Esophagus (tissue), 2 donors: ENCODE data around the gene NTSR1. TPM values are rescaled to one million over a fixed set of nuclear protein-coding genes. Genes with fewer than 3 reads are reported as not detected.
A peak's percentile ranks its signal among the peaks of the same experiment; 100 is the strongest.

Experiments
- H3K27ac ChIP-seq, 2 donors: one replicate each; pipeline ENCODE4 v1.5.1; 2013; ENCODE audit warnings: low read depth in 2 of 2, mild to moderate bottlenecking in 2 of 2, inconsistent platforms in 1 of 2, low read length in 1 of 2, moderate library complexity in 1 of 2
- H3K27me3 ChIP-seq, 2 donors: one replicate each; pipeline ENCODE4 v1.6.1; 2013; ENCODE audit warnings: low read length in 2 of 2, control low read depth in 1 of 2, mild to moderate bottlenecking in 1 of 2; ENCODE audit not compliant: insufficient read depth in 2 of 2, control insufficient read depth in 1 of 2
- H3K36me3 ChIP-seq, 2 donors: one replicate each; pipeline ENCODE4 v1.6.1; 2013; ENCODE audit warnings: low read length in 1 of 2; ENCODE audit not compliant: control insufficient read depth in 2 of 2, insufficient read depth in 2 of 2
- H3K4me1 ChIP-seq, 2 donors: one replicate each; pipeline ENCODE4 v1.6.1; 2013; ENCODE audit warnings: low read length in 1 of 2; ENCODE audit not compliant: control insufficient read depth in 2 of 2, insufficient read depth in 2 of 2
- H3K4me3 ChIP-seq, 2 donors: one replicate each; pipeline ENCODE4 v1.5.1; 2013; ENCODE audit warnings: low read length in 2 of 2, mild to moderate bottlenecking in 2 of 2, low read depth in 1 of 2, moderate library complexity in 1 of 2
- H3K9me3 ChIP-seq, 2 donors: one replicate each; pipeline ENCODE4 v1.6.1; 2013; ENCODE audit warnings: mild to moderate bottlenecking in 2 of 2, low read depth in 1 of 2, low read length in 1 of 2, moderate library complexity in 1 of 2; ENCODE audit not compliant: control insufficient read depth in 2 of 2, insufficient read depth in 1 of 2
- WGBS, 2 donors: extraction: QIAGEN DNeasy Blood & Tissue Kit; methylation state at CpG; one replicate each; pipeline ENCODE4 v1.1.7; 2013; 5-methylcytosine and 5-hydroxymethylcytosine counted together
- polyA plus RNA-seq, 2 donors: library from polyadenylated mRNA; stranded (reverse); fragments of 200-250 nt; gene quantifications; one replicate each; pipeline ENCODE4 v1.2.3, GENCODE V29; 2013
- donor health status: healthy with polysubstance abuse.
- donor health status: Bipolar disorder and iron deficiency.

Gene NTSR1
- polyA plus RNA-seq, 2 donors: 0.02 TPM

GRCh38 chr20:62792182-62792939, 83.7 kb downstream of the NTSR1 start:
- Histone ChIP-seq H3K27ac (no peak overlapping the region), H3K27me3 (no peaks in the 10 kb centered on the region), H3K36me3 (no peaks in the 10 kb centered on the region), H3K9me3 (no peaks in the 10 kb centered on the region), H3K4me1 (peaks cover 0 to 11% of the 10 kb centered on the region in 2 donors), H3K4me3 (no peak overlapping the region)
- 70 to 83% methylated on average over 9 of the region's 9 CpGs for WGBS, 2 donors

DNA sequence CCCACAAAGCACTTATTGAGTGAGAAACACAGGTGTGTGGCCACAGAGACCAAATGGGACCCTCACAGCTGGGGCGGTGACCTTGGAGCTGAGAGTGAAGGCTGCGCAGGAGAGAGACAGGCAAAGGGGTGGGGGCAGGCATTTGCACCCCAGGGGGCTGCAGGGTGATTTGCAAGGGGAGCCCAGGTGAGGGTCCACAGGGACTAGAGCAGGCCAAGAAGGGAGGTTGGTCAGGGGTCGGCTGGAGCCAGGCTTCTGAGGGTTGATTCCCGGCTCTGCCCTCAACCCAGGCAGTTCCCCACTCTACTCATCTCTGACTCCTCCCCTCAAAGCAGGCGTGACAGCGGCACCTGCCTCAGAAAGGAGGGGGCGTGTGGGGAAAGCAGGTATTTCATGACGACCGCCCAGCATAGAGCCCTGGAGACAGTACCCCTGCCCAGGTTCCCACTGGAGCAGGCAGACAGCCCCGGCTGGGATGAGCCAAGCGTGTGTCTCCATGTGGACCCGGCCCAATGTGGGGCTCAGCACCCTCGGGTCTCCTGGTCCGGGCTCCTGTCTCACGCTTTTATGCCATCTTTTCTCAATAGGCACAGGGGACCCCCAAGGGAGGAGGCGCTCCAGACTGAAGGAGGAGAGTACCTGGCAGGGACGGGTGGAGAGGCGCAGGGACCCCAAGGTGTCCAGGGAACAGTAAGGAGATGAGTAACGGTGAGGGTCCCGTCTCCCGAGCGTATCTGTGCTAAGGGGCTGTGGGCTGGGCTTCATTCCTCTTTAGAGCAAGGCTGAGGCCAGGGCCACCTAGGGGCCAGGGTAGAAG, 84.5 kb downstream of the NTSR1 start:
- 79 to 81% methylated on average over 22 of the region's 22 CpGs for WGBS, 2 donors
- H3K27me3 ChIP-seq: no peaks in the 10 kb centered on the region
- no peaks in the 10 kb centered on the region for H3K36me3 ChIP-seq
- no peaks in the 10 kb centered on the region for H3K9me3 ChIP-seq
- no peak overlapping the region for H3K4me3 ChIP-seq
- H3K4me1 ChIP-seq: peaks cover 0 to 11% of the 10 kb centered on the region in 2 donors
- peak overlapping the region; percentile 84 to 93 for H3K27ac ChIP-seq

GRCh38 chr20:62793757-62794006, 85.0 kb downstream of the NTSR1 start:
- Histone ChIP-seq H3K4me3 (peak overlapping the region; percentile 24 to 26), H3K27ac (peak overlapping the region; percentile 84 to 93), H3K4me1 (peaks cover 0 to 11% of the 10 kb centered on the region in 2 donors), H3K9me3 (no peaks in the 10 kb centered on the region), H3K36me3 (peaks cover 0 to 4% of the 10 kb centered on the region in 2 donors), H3K27me3 (no peaks in the 10 kb centered on the region)
- 54 to 57% methylated on average over 7 of the region's 7 CpGs for WGBS, 2 donors

GRCh38 chr20:62794007-62794724, 85.5 kb downstream of the NTSR1 start:
- WGBS, 2 donors: 0 to 1% methylated on average over 52 to 69 of the region's 69 CpGs
- peak overlapping the region; percentile 93 for H3K27ac ChIP-seq
- H3K4me1 ChIP-seq: peaks cover 0 to 11% of the 10 kb centered on the region in 2 donors
- H3K36me3 ChIP-seq: peaks cover 0 to 9% of the 10 kb centered on the region in 2 donors
- H3K27me3 ChIP-seq: no peaks in the 10 kb centered on the region
- H3K9me3 ChIP-seq: no peaks in the 10 kb centered on the region
- peak overlapping the region; percentile 52 to 81 for H3K4me3 ChIP-seq

GRCh38 chr20:62795023-62795761, 86.6 kb downstream of the NTSR1 start:
- Histone ChIP-seq H3K4me3 (peak overlapping the region; percentile 52 to 81), H3K36me3 (peaks cover 6 to 16% of the 10 kb centered on the region in 2 donors), H3K9me3 (no peaks in the 10 kb centered on the region), H3K27ac (peak overlapping the region; percentile 91 to 93), H3K4me1 (peaks cover 0 to 14% of the 10 kb centered on the region in 2 donors), H3K27me3 (no peaks in the 10 kb centered on the region)
- WGBS, 2 donors: 0 to 1% methylated on average over 67 to 68 of the region's 68 CpGs

GRCh38 chr20:62796699-62797491, 88.3 kb downstream of the NTSR1 start:
- Histone ChIP-seq H3K4me3 (peak overlapping the region; percentile 74 to 81), H3K36me3 (peaks cover 6 to 21% of the 10 kb centered on the region in 2 donors), H3K27ac (peak overlapping the region; percentile 87 to 90), H3K27me3 (no peaks in the 10 kb centered on the region), H3K9me3 (no peaks in the 10 kb centered on the region), H3K4me1 (peaks cover 0 to 14% of the 10 kb centered on the region in 2 donors)
- WGBS, 2 donors: 16 to 38% methylated on average over 19 to 52 of the region's 53 CpGs

- peaks cover 0 to 14% of the 10 kb centered on the region in 2 donors for H3K4me1 ChIP-seq
- no peak overlapping the region for H3K27ac ChIP-seq
- WGBS, 2 donors: 76 to 82% methylated on average over 26 of the region's 26 CpGs
- H3K4me3 ChIP-seq: no peak overlapping the region
- H3K9me3 ChIP-seq: no peaks in the 10 kb centered on the region
- H3K27me3 ChIP-seq: no peaks in the 10 kb centered on the region
- peaks cover 6 to 21% of the 10 kb centered on the region in 2 donors for H3K36me3 ChIP-seq
Measured at GRCh38 chr20:62797671-62798532, 89.3 kb downstream of the NTSR1 start.

- peaks cover 0 to 8% of the 10 kb centered on the region in 2 donors for H3K4me1 ChIP-seq
- no peak overlapping the region for H3K27ac ChIP-seq
- no peak overlapping the region for H3K4me3 ChIP-seq
- peaks cover 6 to 21% of the 10 kb centered on the region in 2 donors for H3K36me3 ChIP-seq
- WGBS, 2 donors: 91 to 93% methylated on average over 8 of the region's 8 CpGs
- no peaks in the 10 kb centered on the region for H3K27me3 ChIP-seq
- H3K9me3 ChIP-seq: no peaks in the 10 kb centered on the region
Measured at GRCh38 chr20:62799036-62799435, 90.4 kb downstream of the NTSR1 start.
